ENCODE data around the gene STUB1. TPM values are rescaled to one million over a fixed set of nuclear protein-coding genes. Genes with fewer than 3 reads are reported as not detected.

Gene STUB1
- total and polyA plus RNA-seq, 10 of the 15 experiments (the other 5 are each of a cell fraction or from before 2014, with no cell fraction given) = 4.2 to 136 (median 67.1) TPM

GRCh38 chr16:679814-680624 is at the start of gene STUB1 (continued):
- TF ChIP-seq E2F4 (IDR thresholded peaks at IDR 0.05; ENCODE audit: low read depth, low read length) (no peak), BCLAF1 (IDR thresholded peaks at IDR 0.05) (peak; percentile 56; the same call in 1 of the 2 replicates), WRNIP1 (IDR thresholded peaks at IDR 0.05; ENCODE audit: borderline replicate concordance, low read depth, low read length) (no peak), MXI1 (IDR thresholded peaks at IDR 0.05; ENCODE audit: low read depth, low read length) (peak; percentile 56; the same call in 1 of the 2 replicates), NFYB (IDR thresholded peaks at IDR 0.05; ENCODE audit: insufficient read depth, low read depth, low read length) (no peak), EGR1 (IDR thresholded peaks at IDR 0.05; ENCODE audit: borderline replicate concordance in 1 of 2, low read depth in 2 of 2, low read length in 2 of 2) (peak in 1 of 2 experiments; percentile 82; a peak in 2 of 3 replicates), POU2F2 (IDR thresholded peaks at IDR 0.05; ENCODE audit: borderline replicate concordance, low read depth, low read length) (peak; percentile 32; the same call in 1 of the 3 replicates), TCF12 (IDR thresholded peaks at IDR 0.05; ENCODE audit: low read depth, low read length) (peak; percentile 28; the same call in 1 of the 2 replicates), IKZF1 (conservative IDR thresholded peaks at IDR 0.05) (peak; percentile 96), NKRF (conservative IDR thresholded peaks at IDR 0.05) (peak; percentile 81), CREB1 (IDR thresholded peaks at IDR 0.05; ENCODE audit: low read depth) (0 out of 2 replicates have a peak, but pooled peaks have one; percentile 5), TCF3 (IDR thresholded peaks at IDR 0.05; ENCODE audit: borderline replicate concordance, insufficient read depth, low read depth, low read length) (no peak), PKNOX1 (IDR thresholded peaks at IDR 0.05) (peak; percentile 48), POLR2A (IDR thresholded peaks at IDR 0.05; ENCODE audit: low read depth, low read length) (peak; percentile 79), SMARCA5 (IDR thresholded peaks at IDR 0.05) (peak; percentile 99), LARP7 (IDR thresholded peaks at IDR 0.05) (peak; percentile 94)
